Brain microvascular endothelial cell (primary cell): Measurements from ENCODE around the gene PPP2R3A.
A peak's percentile ranks its signal among the peaks of the same experiment; 100 is the strongest.
"Not testable (repeated sequence)": the region's sequence is repeated elsewhere in the genome, so short reads cannot be mapped to it uniquely, and the experiment has no call there.

Source experiments
- DNase-seq: peaks from one replicate; pipeline ENCODE4 v3.0.0-alpha.2; 2020
- H3K27ac ChIP-seq: fragments of 250-450 bp; sonication (Bioruptor Pico); 2 replicates; pipeline ENCODE4 v1.5.1; 2020; ENCODE audit warnings: mild to moderate bottlenecking, moderate library complexity
- H3K27me3 ChIP-seq: fragments of 250-450 bp; sonication (Bioruptor Pico); replicated peaks from 2 replicates; pipeline ENCODE4 v1.5.1; 2020; ENCODE audit warnings: mild to moderate bottlenecking
- H3K36me3 ChIP-seq: fragments of 250-450 bp; sonication (Bioruptor Pico); replicated peaks from 2 replicates; pipeline ENCODE4 v1.5.1; 2020; ENCODE audit warnings: mild to moderate bottlenecking
- H3K4me3 ChIP-seq: 2 replicates; pipeline ENCODE4 v1.5.1; 2011; ENCODE audit warnings: low read depth, mild to moderate bottlenecking, control low read depth, low read length, moderate library complexity
- CTCF ChIP-seq: IDR thresholded peaks from 2 replicates; pipeline ENCODE4 v1.5.1; 2011; ENCODE audit warnings: low read depth, mild to moderate bottlenecking, moderate library complexity, low read length, control low read depth, inconsistent platforms; ENCODE audit errors: missing control alignments
- in situ Hi-C: cut with HindIII; loops from 2 replicates; pipeline ENCODE4 v1.10.0; 2017; ENCODE audit warnings: low sequenced_read_pairs, low pct_ligation_motif_present

PPP2R3A gene

DNA sequence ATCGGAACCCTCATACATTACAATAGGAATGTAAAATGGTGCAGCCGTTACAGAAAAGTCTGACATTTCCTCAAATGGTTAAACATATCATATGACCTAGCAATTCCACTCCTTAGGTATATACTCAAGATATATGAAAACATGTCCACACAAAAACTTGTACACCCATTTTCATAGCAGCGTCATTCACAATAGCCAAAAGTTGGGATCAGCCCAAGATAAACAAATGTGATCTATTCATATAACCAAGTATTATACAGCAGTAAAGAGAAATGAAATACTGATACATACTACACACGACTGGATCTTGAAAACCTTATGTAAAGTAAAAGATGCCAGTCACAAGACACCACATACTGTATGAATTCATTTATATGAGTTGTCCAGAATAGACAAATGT, 128.2 kb downstream of the PPP2R3A start:
- DNase-seq: peak; percentile 29
- no peak overlapping the region for H3K4me3 ChIP-seq
- no peak for TF ChIP-seq CTCF
- H3K27ac ChIP-seq: no peak overlapping the region
- H3K36me3 ChIP-seq: no peaks in the 10 kb centered on the region
- H3K27me3 ChIP-seq: no peaks in the 10 kb centered on the region
- in situ Hi-C loops: loop anchor here (25.0 kb wide), 1 partner anchor 644 kb away; no protein-coding TSS in a partner anchor

DNA sequence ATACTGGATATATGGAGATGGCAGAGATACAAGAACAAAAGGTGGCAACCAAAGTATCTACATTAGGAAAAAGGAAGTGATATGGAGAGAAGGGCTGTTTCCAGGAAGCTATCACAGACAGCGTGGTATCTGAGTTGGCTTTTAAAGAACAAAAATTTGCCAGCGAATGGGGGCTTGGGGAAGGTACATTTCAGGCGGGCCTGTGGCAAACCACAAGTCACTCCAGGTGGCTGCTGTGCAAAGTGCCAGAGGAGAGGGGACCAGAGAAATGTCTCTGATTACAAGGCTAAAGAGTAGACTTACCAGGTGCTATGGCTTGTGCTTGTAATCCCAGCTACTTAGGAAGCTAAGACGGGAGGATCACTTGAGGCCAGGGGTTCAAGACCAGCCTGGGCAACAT, 139.5 kb downstream of the PPP2R3A start:
- H3K27ac ChIP-seq: no peak overlapping the region
- H3K4me3 ChIP-seq: no peak overlapping the region
- no peak for TF ChIP-seq CTCF
- no peaks in the 10 kb centered on the region for H3K27me3 ChIP-seq
- no peaks in the 10 kb centered on the region for H3K36me3 ChIP-seq
- no peak for DNase-seq
- in situ Hi-C loops: no loop called here

DNA sequence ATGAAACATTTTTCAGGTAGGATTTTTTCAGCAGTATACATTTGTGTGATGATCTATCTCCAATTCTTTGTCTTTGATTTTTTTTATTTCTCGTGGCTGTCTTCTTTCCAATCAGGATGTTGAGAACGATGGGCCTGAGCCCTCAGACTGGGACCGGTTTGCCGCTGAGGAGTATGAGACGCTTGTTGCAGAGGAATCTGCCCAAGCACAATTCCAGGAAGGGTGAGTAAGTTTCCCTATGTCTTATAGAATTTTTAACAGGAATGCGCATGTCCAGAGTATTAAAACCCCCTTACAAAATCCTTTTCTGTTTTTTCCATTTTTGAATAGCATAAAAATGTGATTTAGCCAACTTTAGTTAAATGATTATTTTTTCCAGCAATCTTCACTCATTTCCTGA, 140.6 kb downstream of the PPP2R3A start:
- no peaks in the 10 kb centered on the region for H3K36me3 ChIP-seq
- no peak for DNase-seq
- in situ Hi-C loops: no loop called here
- no peaks in the 10 kb centered on the region for H3K27me3 ChIP-seq
- H3K4me3 ChIP-seq: no peak overlapping the region
- TF ChIP-seq CTCF: no peak
- no peak overlapping the region for H3K27ac ChIP-seq

DNA sequence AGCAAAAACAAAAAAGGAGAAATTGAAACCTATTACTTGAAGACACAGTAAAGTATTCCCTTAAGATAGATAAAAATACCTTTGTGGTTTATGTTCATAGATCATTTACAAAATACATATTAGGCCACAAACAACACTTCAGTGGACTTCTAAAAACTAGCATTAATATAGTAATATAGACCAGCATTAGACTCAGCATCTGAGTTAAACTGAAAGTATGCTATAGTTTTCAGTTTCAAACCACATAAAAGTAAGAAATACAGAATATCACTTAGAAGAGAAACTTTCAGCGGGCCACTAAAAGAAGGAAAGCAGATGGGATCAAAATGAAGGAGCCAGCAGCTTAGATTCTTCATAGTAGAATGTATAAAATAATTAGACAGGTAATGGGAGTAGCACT, 144.0 kb downstream of the PPP2R3A start:
- no peaks in the 10 kb centered on the region for H3K36me3 ChIP-seq
- in situ Hi-C loops: no loop called here
- DNase-seq: no peak

DNA sequence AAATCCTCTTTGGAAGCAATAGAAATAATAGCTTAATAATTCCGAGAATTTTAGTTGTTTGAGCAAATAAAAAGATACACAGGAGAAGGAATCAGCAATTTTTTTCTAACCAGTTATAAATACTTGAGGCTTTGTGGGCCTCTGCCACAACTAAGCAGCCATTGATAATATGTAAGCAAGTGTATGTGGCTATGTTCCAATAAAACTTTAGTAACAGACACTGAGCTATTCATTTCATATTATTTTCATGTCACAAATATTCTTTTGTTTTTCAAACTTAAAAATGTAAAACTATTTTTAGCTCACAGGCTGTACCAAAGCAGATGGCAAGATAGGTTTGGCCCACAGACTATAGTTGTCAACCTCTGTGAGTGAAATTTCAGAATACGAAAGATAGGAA, 145.0 kb downstream of the PPP2R3A start:
- H3K27ac ChIP-seq: no peak overlapping the region
- no peaks in the 10 kb centered on the region for H3K36me3 ChIP-seq
- no peak overlapping the region for H3K4me3 ChIP-seq
- no peak for DNase-seq
- no peak for TF ChIP-seq CTCF
- in situ Hi-C loops: no loop called here
- H3K27me3 ChIP-seq: no peaks in the 10 kb centered on the region

More for the DNA sequence above, 144.0 kb downstream of the PPP2R3A start:
- no peak for TF ChIP-seq CTCF
- Histone ChIP-seq H3K4me3 (no peak overlapping the region), H3K27ac (no peak overlapping the region), H3K27me3 (no peaks in the 10 kb centered on the region)

DNA sequence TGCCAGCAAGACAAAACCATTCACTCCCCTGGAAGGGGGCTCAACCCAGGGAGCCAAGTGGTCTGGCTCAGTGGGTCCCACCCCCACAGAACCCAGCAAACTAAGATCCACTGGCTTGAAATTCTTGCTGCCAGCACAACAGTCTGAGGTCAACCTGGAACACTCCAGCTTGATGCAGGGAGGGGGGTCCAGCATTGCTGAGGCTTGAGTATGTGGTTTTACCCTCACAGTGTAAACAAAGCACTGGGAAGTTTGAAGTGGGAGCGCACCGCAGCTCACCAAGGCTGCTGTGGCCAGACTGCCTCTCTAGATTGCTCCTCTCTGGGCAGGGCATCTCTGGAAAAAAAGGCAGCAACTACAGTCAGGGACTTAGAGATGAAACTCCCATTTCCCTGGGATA, 148.9 kb downstream of the PPP2R3A start:
- Histone ChIP-seq H3K4me3 (no peak overlapping the region), H3K36me3 (no peaks in the 10 kb centered on the region), H3K27ac (no peak overlapping the region), H3K27me3 (no peaks in the 10 kb centered on the region)
- peak; percentile 62 for DNase-seq
- in situ Hi-C loops: no loop called here
- no peak for TF ChIP-seq CTCF

- H3K4me3 ChIP-seq, H3K27me3 ChIP-seq, DNase-seq, H3K27ac ChIP-seq, H3K36me3 ChIP-seq, in situ Hi-C loops: not testable (repeated sequence)
Measured at GRCh38 chr3:136119332-136119731, 153.8 kb downstream of the PPP2R3A start.

- in situ Hi-C loops: not testable (repeated sequence)
Measured at GRCh38 chr3:136119783-136120182, 154.3 kb downstream of the PPP2R3A start.

More at GRCh38 chr3:136119783-136120182, 154.3 kb downstream of the PPP2R3A start:
- not testable (repeated sequence) for H3K4me3 ChIP-seq, H3K36me3 ChIP-seq, H3K27me3 ChIP-seq, DNase-seq, H3K27ac ChIP-seq
